Peyer's patch (tissue), 4 donors: ENCODE results near the gene SH3D21. TPM values are rescaled to one million over a fixed set of nuclear protein-coding genes. Genes with fewer than 3 reads are reported as not detected.

ENCODE experiments used
- DNase-seq, 3 donors: peaks; one replicate each; pipeline ENCODE4 v3.0.0-alpha.2; 2017 to 2019
- H3K27ac ChIP-seq, 4 donors: fragments of 200-600 bp; sonication (generic); one replicate each; pipeline ENCODE4 v1.5.1; 2016 to 2019
- H3K27me3 ChIP-seq, 2 donors: fragments of 200-600 bp; sonication (generic); one replicate each; pipeline ENCODE4 v1.5.1; 2019
- H3K36me3 ChIP-seq, 3 donors: fragments of 200-600 bp; sonication (generic); one replicate each; pipeline ENCODE4 v1.5.1; 2016 to 2019
- H3K4me1 ChIP-seq, 4 donors: fragments of 200-600 bp; sonication (generic); one replicate each; pipeline ENCODE4 v1.5.1; 2016 to 2019
- H3K4me3 ChIP-seq, 4 donors: fragments of 200-600 bp; sonication (generic); 1 replicate in 3 of 4; 2 replicates in 1 of 4; pipeline ENCODE4 v1.5.1; 2016 to 2019; ENCODE audit warnings: mild to moderate bottlenecking in 1 of 4
- H3K9me3 ChIP-seq, 4 donors: fragments of 200-600 bp; sonication (generic); one replicate each; pipeline ENCODE4 v1.5.1; 2016 to 2019; ENCODE audit warnings: mild to moderate bottlenecking in 1 of 4
- POLR2A ChIP-seq, 2 donors: fragments of 450-650 bp; IDR thresholded peaks; one replicate each; pipeline ENCODE4 v1.5.1; 2017; ENCODE audit warnings: antibody characterized with exemption in 2 of 2, mild to moderate bottlenecking in 2 of 2, moderate library complexity in 2 of 2
- total RNA-seq, 4 donors: library from RNA; depleted of rRNA; stranded (reverse); fragments of >200 nt; gene quantifications; one replicate each; pipeline ENCODE4 v1.1.0, GENCODE V29; 2016
- TF ChIP-seq, protein P1 (sequence below), 6 experiments: fragments of 450-650 bp in 4 of 6; fragments of 200-600 bp in 2 of 6; sonication (generic) in 1 of 6; IDR thresholded peaks; one replicate each; pipeline ENCODE4 v1.5.1; 2017 to 2019; ENCODE audit warnings: antibody characterized with exemption in 6 of 6, mild to moderate bottlenecking in 3 of 6, moderate library complexity in 1 of 6

Gene SH3D21
- total RNA-seq, 4 donors from 2014 or later: 20.6 to 75.9 (median 24.8) TPM

DNA sequence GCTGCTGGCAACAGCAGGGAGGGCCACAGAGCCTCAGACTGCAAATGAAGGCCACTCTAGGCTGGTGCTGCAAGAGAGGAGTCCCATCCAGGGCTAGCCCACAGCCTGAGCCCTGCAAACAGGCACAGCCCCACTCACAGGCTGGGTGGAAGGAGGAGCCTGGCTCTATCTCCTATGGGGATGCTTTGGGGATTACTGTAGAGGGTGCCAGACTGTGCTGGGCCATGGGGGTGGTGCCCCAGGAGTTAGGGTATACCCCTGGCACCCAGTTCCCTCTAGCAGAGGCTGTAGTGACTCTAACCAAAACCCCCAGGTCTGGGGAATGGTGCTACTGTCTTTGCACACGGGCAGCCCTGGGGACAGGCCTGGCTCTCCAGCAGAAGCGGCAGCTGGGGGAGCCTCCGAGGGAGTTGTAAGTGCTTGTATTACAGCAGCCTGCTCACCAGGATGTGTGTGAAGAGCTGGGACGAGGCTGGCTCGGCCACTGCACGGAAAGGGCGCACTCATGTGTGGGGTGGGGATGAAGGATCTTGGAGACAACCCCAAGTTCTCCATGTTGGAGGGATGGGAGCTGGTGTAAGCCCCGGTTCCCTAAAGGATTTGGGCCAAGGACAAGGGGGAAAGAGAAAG, 40.7 kb downstream of the SH3D21 start:
- Histone ChIP-seq H3K4me1 (peaks cover 0 to 12% (median 4%) of the 10 kb centered on the region in 4 donors), H3K4me3 (no peak overlapping the region), H3K9me3 (no peaks in the 10 kb centered on the region), H3K27ac (no peak overlapping the region), H3K36me3 (peaks cover 0 to 76% (median 0%) of the 10 kb centered on the region in 3 donors), H3K27me3 (no peaks in the 10 kb centered on the region)
- no peak for DNase-seq
- TF ChIP-seq POLR2A (IDR thresholded peaks at IDR 0.05): no peak
- TF ChIP-seq, protein P1, sequence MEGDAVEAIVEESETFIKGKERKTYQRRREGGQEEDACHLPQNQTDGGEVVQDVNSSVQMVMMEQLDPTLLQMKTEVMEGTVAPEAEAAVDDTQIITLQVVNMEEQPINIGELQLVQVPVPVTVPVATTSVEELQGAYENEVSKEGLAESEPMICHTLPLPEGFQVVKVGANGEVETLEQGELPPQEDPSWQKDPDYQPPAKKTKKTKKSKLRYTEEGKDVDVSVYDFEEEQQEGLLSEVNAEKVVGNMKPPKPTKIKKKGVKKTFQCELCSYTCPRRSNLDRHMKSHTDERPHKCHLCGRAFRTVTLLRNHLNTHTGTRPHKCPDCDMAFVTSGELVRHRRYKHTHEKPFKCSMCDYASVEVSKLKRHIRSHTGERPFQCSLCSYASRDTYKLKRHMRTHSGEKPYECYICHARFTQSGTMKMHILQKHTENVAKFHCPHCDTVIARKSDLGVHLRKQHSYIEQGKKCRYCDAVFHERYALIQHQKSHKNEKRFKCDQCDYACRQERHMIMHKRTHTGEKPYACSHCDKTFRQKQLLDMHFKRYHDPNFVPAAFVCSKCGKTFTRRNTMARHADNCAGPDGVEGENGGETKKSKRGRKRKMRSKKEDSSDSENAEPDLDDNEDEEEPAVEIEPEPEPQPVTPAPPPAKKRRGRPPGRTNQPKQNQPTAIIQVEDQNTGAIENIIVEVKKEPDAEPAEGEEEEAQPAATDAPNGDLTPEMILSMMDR (IDR thresholded peaks at IDR 0.05): no peak

DNA sequence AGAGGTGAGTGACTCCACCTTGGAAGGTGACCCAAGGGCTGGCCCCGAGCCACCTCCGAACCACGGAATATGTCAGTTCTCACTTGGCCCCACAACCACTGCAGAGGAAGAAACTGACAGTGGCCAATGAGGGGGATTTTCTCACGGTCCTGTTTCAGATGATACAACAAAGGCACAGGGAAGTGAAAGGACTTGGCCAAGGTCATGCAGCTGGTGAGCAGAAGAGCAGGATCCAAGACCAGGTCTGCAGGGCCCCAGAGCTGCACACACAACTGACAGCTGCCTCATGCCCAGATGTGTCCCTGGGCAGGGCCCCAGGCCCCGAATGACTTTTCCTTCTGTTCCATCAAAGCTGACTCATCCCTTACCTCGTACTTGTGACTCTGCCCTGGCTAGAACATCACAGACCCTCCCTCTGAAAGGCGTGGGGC, 43.1 kb downstream of the SH3D21 start:
- TF ChIP-seq, protein P1 (IDR thresholded peaks at IDR 0.05): no peak
- TF ChIP-seq POLR2A (IDR thresholded peaks at IDR 0.05): no peak
- H3K27me3 ChIP-seq: no peaks in the 10 kb centered on the region
- no peak overlapping the region for H3K4me3 ChIP-seq
- peaks cover 0 to 17% (median 4%) of the 10 kb centered on the region in 4 donors for H3K4me1 ChIP-seq
- no peaks in the 10 kb centered on the region for H3K9me3 ChIP-seq
- H3K27ac ChIP-seq: peak overlapping the region in 2 of 4 donors; percentile 55
- H3K36me3 ChIP-seq: peaks cover 0 to 63% (median 0%) of the 10 kb centered on the region in 3 donors
- no peak for DNase-seq

DNA sequence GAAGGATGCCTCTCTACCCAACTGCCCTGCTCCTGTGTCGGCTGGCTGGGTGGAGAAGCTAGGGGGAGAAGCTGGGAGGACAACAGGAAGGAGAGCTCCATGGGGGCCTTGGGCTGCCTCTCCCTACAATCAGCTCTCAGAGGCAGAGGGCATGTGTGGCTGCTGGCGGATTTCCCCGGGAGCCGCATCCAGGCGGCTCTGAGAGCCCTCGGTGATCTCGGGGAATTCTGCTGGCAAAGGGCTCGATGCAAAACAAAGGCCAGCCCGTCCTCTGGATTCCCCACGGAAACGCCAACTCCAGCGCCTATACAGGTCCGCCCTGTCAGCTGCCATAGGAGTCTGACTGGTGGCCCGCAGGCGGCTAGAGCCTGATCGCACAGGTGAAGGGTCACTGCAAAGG, 43.7 kb downstream of the SH3D21 start:
- Histone ChIP-seq H3K4me1 (peaks cover 0 to 17% (median 4%) of the 10 kb centered on the region in 4 donors), H3K4me3 (no peak overlapping the region), H3K36me3 (peaks cover 0 to 65% (median 0%) of the 10 kb centered on the region in 3 donors), H3K27me3 (no peaks in the 10 kb centered on the region), H3K9me3 (no peaks in the 10 kb centered on the region), H3K27ac (peak overlapping the region; percentile 40 to 55 (median 48))
- DNase-seq: no peak
- TF ChIP-seq POLR2A (IDR thresholded peaks at IDR 0.05): no peak
- TF ChIP-seq, protein P1 (IDR thresholded peaks at IDR 0.05): no peak

DNA sequence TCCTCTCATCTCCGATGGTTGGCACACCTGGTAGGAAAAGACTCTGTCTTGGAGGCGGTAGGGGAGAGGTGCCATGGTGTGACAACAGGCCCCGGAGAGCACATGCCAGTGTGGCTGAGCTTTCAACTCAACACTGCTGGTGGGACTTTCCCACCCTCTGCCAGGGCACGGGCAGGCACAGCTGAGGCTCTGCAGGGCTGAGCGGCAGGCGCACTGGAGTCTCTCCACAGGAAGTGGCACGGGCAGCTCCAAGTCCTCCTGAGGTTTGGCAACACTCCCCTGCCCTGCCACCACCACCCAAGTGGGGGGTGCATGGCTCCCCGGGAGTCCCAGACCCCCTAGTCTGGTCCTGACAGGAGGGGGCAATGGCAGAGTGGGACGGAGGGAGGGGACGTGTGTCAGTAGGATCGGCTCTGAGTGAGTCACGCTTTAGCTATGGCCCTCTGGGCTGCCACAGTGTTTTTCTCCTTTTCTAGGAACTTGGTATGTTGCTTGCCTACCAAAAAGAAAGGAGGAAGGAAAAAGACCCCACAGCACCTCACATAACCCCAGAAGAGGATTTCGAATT, 44.6 kb downstream of the SH3D21 start:
- TF ChIP-seq, protein P1 (IDR thresholded peaks at IDR 0.05): no peak
- TF ChIP-seq POLR2A (IDR thresholded peaks at IDR 0.05): no peak
- H3K4me1 ChIP-seq: peaks cover 0 to 17% (median 4%) of the 10 kb centered on the region in 4 donors
- peaks cover 0 to 65% (median 0%) of the 10 kb centered on the region in 3 donors for H3K36me3 ChIP-seq
- H3K27ac ChIP-seq: peak overlapping the region; percentile 40 to 55 (median 48)
- no peaks in the 10 kb centered on the region for H3K27me3 ChIP-seq
- H3K4me3 ChIP-seq: no peak overlapping the region
- H3K9me3 ChIP-seq: no peaks in the 10 kb centered on the region
- no peak for DNase-seq

DNA sequence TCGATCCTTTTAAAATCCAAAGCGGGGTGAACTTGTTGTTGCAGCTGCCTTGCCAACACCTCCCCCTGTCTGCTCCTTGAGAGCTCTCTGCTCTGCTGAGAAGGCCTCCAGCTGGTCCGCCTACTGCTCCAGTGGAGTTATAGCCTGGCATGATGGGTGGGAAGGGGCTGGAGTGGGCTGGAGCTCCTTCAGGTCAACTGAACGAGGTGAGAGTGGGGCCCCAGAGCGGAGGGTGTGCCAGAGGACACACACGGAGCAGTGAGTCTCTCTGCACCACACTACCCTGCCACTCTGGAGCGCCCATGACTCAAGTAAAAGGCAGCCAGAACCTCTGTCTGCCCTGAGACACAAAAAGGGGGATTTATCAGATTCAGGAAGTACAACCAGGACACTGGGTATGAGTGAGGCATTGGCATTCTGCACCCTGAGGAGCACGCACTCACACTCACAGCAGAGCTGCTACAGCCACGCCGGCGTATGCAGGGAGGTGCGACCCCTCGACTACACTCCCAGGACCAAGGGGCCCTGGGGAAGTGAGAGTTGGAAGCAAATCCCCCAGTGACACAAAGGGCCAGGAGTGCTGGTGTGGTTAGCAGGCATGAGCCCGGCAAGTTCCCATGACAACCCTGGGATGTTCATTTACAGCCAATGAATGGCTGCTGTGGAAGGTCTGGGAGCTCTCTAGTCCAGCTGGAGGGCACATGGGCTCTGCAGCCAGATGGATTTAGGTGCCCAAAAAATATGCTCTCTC, 45.2 kb downstream of the SH3D21 start:
- no peak for TF ChIP-seq POLR2A (IDR thresholded peaks at IDR 0.05)
- TF ChIP-seq, protein P1 (IDR thresholded peaks at IDR 0.05): no peak
- DNase-seq: no peak
- Histone ChIP-seq H3K4me3 (no peak overlapping the region), H3K9me3 (no peaks in the 10 kb centered on the region), H3K36me3 (peaks cover 0 to 64% (median 0%) of the 10 kb centered on the region in 3 donors), H3K27me3 (no peaks in the 10 kb centered on the region), H3K4me1 (peaks cover 0 to 17% (median 4%) of the 10 kb centered on the region in 4 donors), H3K27ac (peak overlapping the region; percentile 40 to 55 (median 48))
